GM12878 (cell line): ENCODE results near the gene SUGCT.

Experiments used
- ATF3 ChIP-seq: IDR thresholded peaks from 2 replicates; pipeline ENCODE4 v1.6.1; 2011; ENCODE audit warnings: low read depth, mild to moderate bottlenecking, low read length, moderate library complexity, borderline replicate concordance; ENCODE audit errors: extremely low read depth
- CHD1 ChIP-seq: IDR thresholded peaks from 2 replicates; pipeline ENCODE4 v1.6.1; 2012; ENCODE audit warnings: low read depth, low read length, improper control_type of control experiment
- CTCF ChIP-seq, 3 experiments: IDR thresholded peaks in 2 of 3; conservative IDR thresholded peaks in 1 of 3; 2 replicates each; pipeline ENCODE4 v1.5.1; 2011; ENCODE audit warnings: low read depth in 3 of 3, low read length in 3 of 3, mild to moderate bottlenecking in 3 of 3, control low read depth in 2 of 3, moderate library complexity in 2 of 3, inconsistent platforms in 1 of 3, mixed read lengths in 1 of 3; ENCODE audit not compliant: control insufficient read depth in 2 of 3, insufficient read depth in 1 of 3; ENCODE audit errors: extremely low read depth in 1 of 3
- DPF2 ChIP-seq: fragments of 450-650 bp; IDR thresholded peaks from 2 replicates; pipeline ENCODE4 v1.6.1; 2017; ENCODE audit warnings: mild to moderate bottlenecking
- E2F8 ChIP-seq: fragments of 450-650 bp; IDR thresholded peaks from 2 replicates; pipeline ENCODE4 v1.6.1; 2018; ENCODE audit warnings: mild to moderate bottlenecking, low read depth, moderate library complexity; ENCODE audit not compliant: partially characterized antibody
- MXI1 ChIP-seq: fragments of 150-350 bp; IDR thresholded peaks from 2 replicates; pipeline ENCODE4 v1.6.1; 2011; ENCODE audit warnings: low read depth, mild to moderate bottlenecking, inconsistent platforms, low read length, improper control_type of control experiment
- NFIC ChIP-seq: IDR thresholded peaks from 2 replicates; pipeline ENCODE4 v1.6.1; 2012; ENCODE audit warnings: low read depth, mild to moderate bottlenecking, inconsistent platforms, low read length, moderate library complexity
- NRF1 ChIP-seq: conservative IDR thresholded peaks from 2 replicates; pipeline ENCODE4 v1.6.1; 2011; ENCODE audit warnings: mild to moderate bottlenecking, low read depth, low read length, improper control_type of control experiment
- POLR2A ChIP-seq: IDR thresholded peaks from 2 replicates; pipeline ENCODE4 v1.6.1; 2011; ENCODE audit warnings: low read depth, mild to moderate bottlenecking, low read length
- POLR2AphosphoS5 ChIP-seq: IDR thresholded peaks from 2 replicates; pipeline ENCODE4 v1.6.1; 2011; ENCODE audit warnings: mild to moderate bottlenecking, low read length, inconsistent platforms
- RELA ChIP-seq: fragments of 450-650 bp; IDR thresholded peaks from 2 replicates; pipeline ENCODE4 v1.8.0; 2014; ENCODE audit warnings: borderline replicate concordance; ENCODE audit not compliant: partially characterized antibody
- SUZ12 ChIP-seq: fragments of 200-600 bp; sonication (generic); IDR thresholded peaks from one replicate; pipeline ENCODE4 v1.6.1; 2018; ENCODE audit warnings: antibody characterized with exemption, mild to moderate bottlenecking; ENCODE audit not compliant: unreplicated experiment

GRCh38 chr7:40890088-40890692, 755.4 kb downstream of the SUGCT start:
- TF ChIP-seq CTCF (IDR thresholded peaks at IDR 0.05 in 2 of 3, conservative IDR thresholded peaks at IDR 0.05 in 1 of 3; ENCODE audit: control insufficient read depth in 2 of 3, extremely low read depth in 1 of 3, insufficient read depth in 1 of 3, low read depth in 3 of 3, low read length in 3 of 3) (no peak), CHD1 (no peak), SUZ12 (no peak), POLR2AphosphoS5 (no peak), RELA (no peak), NRF1 (no peak), MXI1 (no peak), NFIC (no peak), POLR2A (no peak), E2F8 (no peak), ATF3 (no peak), DPF2 (no peak)
